K562 (cell line): ENCODE data around the gene TMED7. TPM values are rescaled to one million over a fixed set of nuclear protein-coding genes. Genes with fewer than 3 reads are reported as not detected.

Experiments
- ATF1 ChIP-seq, 2 experiments: fragments of 450-650 bp in 1 of 2; IDR thresholded peaks; 2 replicates each; pipeline ENCODE4 v1.6.1; 2016; ENCODE audit warnings: missing compliant biosample characterization in 1 of 2, missing genetic modification characterization in 1 of 2
- BHLHE40 ChIP-seq: IDR thresholded peaks from 2 replicates; pipeline ENCODE4 v1.6.1; 2011; ENCODE audit warnings: low read length, improper control_type of control experiment
- BMI1 ChIP-seq: fragments of 150-350 bp; IDR thresholded peaks from 2 replicates; pipeline ENCODE4 v1.6.1; 2014; ENCODE audit warnings: low read length
- CEBPB ChIP-seq: fragments of 450-650 bp; IDR thresholded peaks from 2 replicates; pipeline ENCODE4 v1.6.1; 2016; ENCODE audit warnings: missing genetic modification characterization, missing compliant biosample characterization
- IFI16 ChIP-seq: fragments of 250-450 bp; sonication (Bioruptor Pico); IDR thresholded peaks from 2 replicates; pipeline ENCODE4 v2.1.2; 2022; ENCODE audit warnings: mild to moderate bottlenecking, inconsistent platforms
- KLF10 ChIP-seq: fragments of 250-450 bp; sonication (Bioruptor Pico); IDR thresholded peaks from 2 replicates; pipeline ENCODE4 v1.6.1; 2021; ENCODE audit warnings: matching md5 sums
- MCM5 ChIP-seq: fragments of 450-650 bp; IDR thresholded peaks from 2 replicates; pipeline ENCODE4 v1.6.1; 2016; ENCODE audit warnings: low read depth
- MTA2 ChIP-seq: fragments of 450-650 bp; IDR thresholded peaks from 2 replicates; pipeline ENCODE4 v1.6.1; 2016; ENCODE audit warnings: low read depth
- MTA3 ChIP-seq: fragments of 450-650 bp; formaldehyde crosslinking; IDR thresholded peaks from 2 replicates; pipeline ENCODE4 v1.6.1; 2017; ENCODE audit warnings: mild to moderate bottlenecking, borderline replicate concordance
- NCOA1 ChIP-seq: fragments of 450-650 bp; IDR thresholded peaks from 2 replicates; pipeline ENCODE4 v1.6.1; 2016; ENCODE audit warnings: low read depth
- POU5F1 ChIP-seq: fragments of 150-350 bp; IDR thresholded peaks from 2 replicates; pipeline ENCODE4 v1.6.1; 2014; ENCODE audit warnings: borderline replicate concordance, low read length, low read depth, mild to moderate bottlenecking; ENCODE audit not compliant: partially characterized antibody
- TOE1 ChIP-seq, 2 experiments: fragments of 450-650 bp in 1 of 2; sonication (generic) in 1 of 2; formaldehyde crosslinking in 1 of 2; IDR thresholded peaks; 2 replicates each; pipeline versions ENCODE4 v1.7.1 to v1.8.0; 2016 to 2022; ENCODE audit warnings: borderline replicate concordance in 2 of 2, mild to moderate bottlenecking in 2 of 2, antibody characterized with exemption in 1 of 2, inconsistent platforms in 1 of 2, low read depth in 1 of 2, missing genetic modification reagents in 1 of 2, moderate library complexity in 1 of 2
- polyA plus RNA-seq, 8 experiments: library from polyadenylated mRNA; depleted of rRNA in 4 of 8; stranded (reverse) in 5 of 8; unstranded in 3 of 8; fragments of >200 nt; fragmentation: Nextera tagmentation in 2 of 8; fragmentation: Illumina TruSeq in 1 of 8; extraction: Ambion mirVana in 2 of 8; extraction: Trizol in 1 of 8; gene quantifications; 2 replicates each; pipeline versions ENCODE4 v1.2.1 to v1.2.3, GENCODE V29; 2011 to 2014; ENCODE audit warnings: inconsistent platforms in 1 of 8, missing spikeins in 1 of 8
- total RNA-seq, 7 experiments: library from RNA; depleted of rRNA in 6 of 7; stranded (reverse); fragments of >200 nt in 6 of 7; fragmentation: Illumina TruSeq in 2 of 7; extraction: Trizol in 2 of 7; gene quantifications; 2 replicates each; pipeline versions ENCODE4 v1.2.1 to v1.2.3, GENCODE V29; 2011 to 2021; ENCODE audit warnings: low replicate concordance in 1 of 7
- TF ChIP-seq, protein P1 (sequence below): fragments of 250-450 bp; sonication (Bioruptor Pico); IDR thresholded peaks from 2 replicates; pipeline ENCODE4 v1.5.0; 2021; ENCODE audit warnings: mild to moderate bottlenecking, moderate library complexity
- TF ChIP-seq, protein P2 (sequence below): fragments of 200-800 bp; sonication (Bioruptor generic); IDR thresholded peaks from 2 replicates; pipeline ENCODE4 v1.6.1; 2017; ENCODE audit warnings: missing genetic modification characterization, missing compliant biosample characterization
- TF ChIP-seq, protein P3 (sequence below), 2 experiments: fragments of 200-800 bp in 1 of 2; sonication (Bioruptor generic) in 1 of 2; sonication (generic) in 1 of 2; formaldehyde crosslinking in 1 of 2; IDR thresholded peaks in 1 of 2; conservative IDR thresholded peaks in 1 of 2; 2 replicates each; pipeline versions ENCODE4 v1.5.0 to v1.6.1; 2016 to 2020; ENCODE audit warnings: missing compliant biosample characterization in 1 of 2, missing genetic modification characterization in 1 of 2, missing genetic modification reagents in 1 of 2
- TF ChIP-seq, protein P4 (sequence below): fragments of 450-650 bp; formaldehyde crosslinking; IDR thresholded peaks from 2 replicates; pipeline ENCODE4 v1.4.0; 2022; ENCODE audit warnings: missing genetic modification characterization
- TF ChIP-seq, protein P5 (sequence below): fragments of 450-650 bp; IDR thresholded peaks from 2 replicates; pipeline ENCODE4 v1.6.1; 2017; ENCODE audit warnings: mild to moderate bottlenecking, moderate library complexity

The TMED7 gene
- total and polyA plus RNA-seq, 9 of the 15 experiments (the other 6 are each of a cell fraction or from before 2014, with no cell fraction given), result 15.9 to 93.4 (median 41.7) TPM

DNA sequence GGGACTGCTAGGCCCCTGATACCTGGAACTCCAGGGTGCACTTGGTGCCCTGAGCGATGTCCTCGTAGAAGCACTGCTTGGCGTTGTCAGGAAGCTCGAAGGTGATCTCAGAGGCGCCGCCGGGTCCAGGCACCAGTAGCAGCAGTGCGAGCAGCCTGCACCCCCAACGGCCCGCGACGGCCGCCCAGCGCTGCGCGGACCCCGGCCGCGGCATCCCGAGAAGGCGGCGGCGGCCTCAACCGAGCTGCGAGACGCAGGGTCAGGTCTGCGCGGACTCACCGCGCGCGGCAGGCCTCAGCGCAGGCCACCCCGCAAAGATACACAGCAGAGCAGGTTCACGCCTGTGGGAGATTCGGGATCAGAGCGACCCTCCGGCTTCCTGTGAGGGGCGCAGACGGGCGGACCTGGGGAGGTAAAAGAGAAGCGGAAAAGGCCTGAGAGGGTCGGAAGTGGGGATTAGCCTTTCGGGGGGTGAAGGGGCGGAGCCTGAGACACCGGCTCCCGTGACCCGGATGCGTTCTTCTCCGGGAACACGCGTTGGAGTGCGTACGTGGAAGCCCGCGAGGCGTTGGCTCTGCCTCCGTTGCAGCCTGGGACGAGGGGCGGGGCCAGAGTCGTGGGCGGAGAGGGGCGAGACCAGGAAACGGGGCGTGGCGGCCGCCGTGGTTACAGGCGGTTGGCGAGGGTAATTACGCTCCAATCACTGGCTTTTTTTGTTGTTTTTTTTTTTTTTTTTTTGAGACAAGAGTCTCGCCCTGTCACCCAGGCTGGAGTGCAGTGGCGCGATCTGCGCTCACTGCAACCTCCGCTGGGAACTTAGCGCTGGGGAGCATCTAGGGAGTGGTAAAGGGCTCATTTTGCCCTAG is at the start of gene TMED7 (continued):
- TF ChIP-seq, protein P1, sequence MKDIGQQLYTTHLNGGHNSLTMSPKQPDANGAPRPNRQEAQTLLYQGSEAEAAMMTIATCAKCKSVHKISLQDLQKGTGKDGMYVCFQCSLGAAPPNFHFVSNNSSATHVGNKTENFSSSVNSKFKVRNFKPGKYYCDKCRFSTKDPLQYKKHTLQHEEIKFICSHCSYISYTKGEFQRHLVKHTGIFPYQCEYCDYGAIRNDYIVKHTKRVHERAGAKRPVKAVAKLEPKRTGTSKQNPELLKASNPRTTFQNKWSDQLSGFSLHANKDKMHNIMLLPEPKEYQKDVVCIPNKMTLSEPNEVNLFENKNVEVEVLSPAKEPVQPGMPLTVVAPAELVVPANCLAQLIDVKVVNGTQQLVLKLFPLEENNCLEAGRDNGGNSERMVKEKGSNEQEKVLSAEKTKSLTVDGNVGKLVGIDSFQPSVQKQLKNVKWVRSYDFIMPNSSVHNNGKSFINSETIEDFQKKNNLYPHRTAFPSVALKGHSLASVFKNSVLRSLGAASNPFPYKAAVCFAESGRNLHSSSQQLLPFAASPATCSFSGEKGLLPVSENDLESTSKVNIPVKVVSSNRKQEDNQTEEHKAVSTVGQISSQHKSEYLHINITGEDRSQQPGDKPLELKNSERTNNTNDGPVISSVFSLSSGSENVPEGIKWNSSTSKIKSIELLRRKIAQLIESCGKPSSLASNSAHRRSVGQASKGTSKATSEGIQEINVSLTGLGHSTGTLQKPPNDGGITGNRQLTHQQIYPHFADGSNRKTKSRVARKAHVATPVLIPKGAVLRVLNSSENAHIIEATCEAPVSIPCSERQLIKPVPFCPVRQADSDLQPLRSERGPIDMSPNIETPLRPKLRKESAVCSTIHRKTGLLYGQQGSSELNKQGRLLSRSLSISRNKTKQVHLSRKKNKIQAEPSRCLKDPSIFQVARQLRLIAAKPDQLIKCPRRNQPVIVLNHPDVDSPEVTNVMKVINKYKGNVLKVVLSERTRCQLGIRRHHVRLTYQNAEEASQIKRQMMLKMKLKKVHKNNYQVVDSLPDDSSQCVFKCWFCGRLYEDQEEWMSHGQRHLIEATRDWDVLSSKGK, result no peak
- TF ChIP-seq IFI16 (CRISPR knock-in tag), result no peak
- no peak for TF ChIP-seq KLF10 (CRISPR knock-in tag)
- TF ChIP-seq BMI1, result no peak
- peak; percentile 39; the same call in 1 of the 2 replicates for TF ChIP-seq MTA3
- TF ChIP-seq, protein P2, sequence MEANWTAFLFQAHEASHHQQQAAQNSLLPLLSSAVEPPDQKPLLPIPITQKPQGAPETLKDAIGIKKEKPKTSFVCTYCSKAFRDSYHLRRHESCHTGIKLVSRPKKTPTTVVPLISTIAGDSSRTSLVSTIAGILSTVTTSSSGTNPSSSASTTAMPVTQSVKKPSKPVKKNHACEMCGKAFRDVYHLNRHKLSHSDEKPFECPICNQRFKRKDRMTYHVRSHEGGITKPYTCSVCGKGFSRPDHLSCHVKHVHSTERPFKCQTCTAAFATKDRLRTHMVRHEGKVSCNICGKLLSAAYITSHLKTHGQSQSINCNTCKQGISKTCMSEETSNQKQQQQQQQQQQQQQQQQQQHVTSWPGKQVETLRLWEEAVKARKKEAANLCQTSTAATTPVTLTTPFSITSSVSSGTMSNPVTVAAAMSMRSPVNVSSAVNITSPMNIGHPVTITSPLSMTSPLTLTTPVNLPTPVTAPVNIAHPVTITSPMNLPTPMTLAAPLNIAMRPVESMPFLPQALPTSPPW (CRISPR knock-in tag), result peak; percentile 90
- TF ChIP-seq, protein P3, sequence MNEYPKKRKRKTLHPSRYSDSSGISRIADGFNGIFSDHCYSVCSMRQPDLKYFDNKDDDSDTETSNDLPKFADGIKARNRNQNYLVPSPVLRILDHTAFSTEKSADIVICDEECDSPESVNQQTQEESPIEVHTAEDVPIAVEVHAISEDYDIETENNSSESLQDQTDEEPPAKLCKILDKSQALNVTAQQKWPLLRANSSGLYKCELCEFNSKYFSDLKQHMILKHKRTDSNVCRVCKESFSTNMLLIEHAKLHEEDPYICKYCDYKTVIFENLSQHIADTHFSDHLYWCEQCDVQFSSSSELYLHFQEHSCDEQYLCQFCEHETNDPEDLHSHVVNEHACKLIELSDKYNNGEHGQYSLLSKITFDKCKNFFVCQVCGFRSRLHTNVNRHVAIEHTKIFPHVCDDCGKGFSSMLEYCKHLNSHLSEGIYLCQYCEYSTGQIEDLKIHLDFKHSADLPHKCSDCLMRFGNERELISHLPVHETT (CRISPR knock-in tag; conservative IDR thresholded peaks at IDR 0.05 in 1 of 2, IDR thresholded peaks at IDR 0.05 in 1 of 2), result peak in 1 of 2 experiments; percentile 69; a peak in 2 of 4 replicates
- peak; percentile 69 for TF ChIP-seq MTA2
- TF ChIP-seq ATF1 (CRISPR knock-in tag; IDR thresholded peaks at IDR 0.05), result no peak
- TF ChIP-seq ATF1 (tag; IDR thresholded peaks at IDR 0.05), result peak; percentile 87
- TF ChIP-seq, protein P4, sequence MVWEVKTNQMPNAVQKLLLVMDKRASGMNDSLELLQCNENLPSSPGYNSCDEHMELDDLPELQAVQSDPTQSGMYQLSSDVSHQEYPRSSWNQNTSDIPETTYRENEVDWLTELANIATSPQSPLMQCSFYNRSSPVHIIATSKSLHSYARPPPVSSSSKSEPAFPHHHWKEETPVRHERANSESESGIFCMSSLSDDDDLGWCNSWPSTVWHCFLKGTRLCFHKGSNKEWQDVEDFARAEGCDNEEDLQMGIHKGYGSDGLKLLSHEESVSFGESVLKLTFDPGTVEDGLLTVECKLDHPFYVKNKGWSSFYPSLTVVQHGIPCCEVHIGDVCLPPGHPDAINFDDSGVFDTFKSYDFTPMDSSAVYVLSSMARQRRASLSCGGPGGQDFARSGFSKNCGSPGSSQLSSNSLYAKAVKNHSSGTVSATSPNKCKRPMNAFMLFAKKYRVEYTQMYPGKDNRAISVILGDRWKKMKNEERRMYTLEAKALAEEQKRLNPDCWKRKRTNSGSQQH (CRISPR knock-in tag), result no peak
- peak; percentile 58; the same call in 1 of the 2 replicates for TF ChIP-seq NCOA1
- no peak for TF ChIP-seq TOE1 (IDR thresholded peaks at IDR 0.05; ENCODE audit: borderline replicate concordance)
- TF ChIP-seq TOE1 (CRISPR knock-in tag; IDR thresholded peaks at IDR 0.05; ENCODE audit: borderline replicate concordance, low read depth), result no peak
- TF ChIP-seq CEBPB (tag), result no peak
- TF ChIP-seq, protein P5, sequence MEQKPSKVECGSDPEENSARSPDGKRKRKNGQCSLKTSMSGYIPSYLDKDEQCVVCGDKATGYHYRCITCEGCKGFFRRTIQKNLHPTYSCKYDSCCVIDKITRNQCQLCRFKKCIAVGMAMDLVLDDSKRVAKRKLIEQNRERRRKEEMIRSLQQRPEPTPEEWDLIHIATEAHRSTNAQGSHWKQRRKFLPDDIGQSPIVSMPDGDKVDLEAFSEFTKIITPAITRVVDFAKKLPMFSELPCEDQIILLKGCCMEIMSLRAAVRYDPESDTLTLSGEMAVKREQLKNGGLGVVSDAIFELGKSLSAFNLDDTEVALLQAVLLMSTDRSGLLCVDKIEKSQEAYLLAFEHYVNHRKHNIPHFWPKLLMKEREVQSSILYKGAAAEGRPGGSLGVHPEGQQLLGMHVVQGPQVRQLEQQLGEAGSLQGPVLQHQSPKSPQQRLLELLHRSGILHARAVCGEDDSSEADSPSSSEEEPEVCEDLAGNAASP, result no peak
- no peak for TF ChIP-seq MCM5
- TF ChIP-seq BHLHE40, result peak; percentile 87
- no peak for TF ChIP-seq POU5F1
